ENCODE data around the gene RNGTT.
"Not testable (repeated sequence)": the region's sequence is repeated elsewhere in the genome, so short reads cannot be mapped to it uniquely, and the experiment has no call there.

Gene RNGTT

DNA sequence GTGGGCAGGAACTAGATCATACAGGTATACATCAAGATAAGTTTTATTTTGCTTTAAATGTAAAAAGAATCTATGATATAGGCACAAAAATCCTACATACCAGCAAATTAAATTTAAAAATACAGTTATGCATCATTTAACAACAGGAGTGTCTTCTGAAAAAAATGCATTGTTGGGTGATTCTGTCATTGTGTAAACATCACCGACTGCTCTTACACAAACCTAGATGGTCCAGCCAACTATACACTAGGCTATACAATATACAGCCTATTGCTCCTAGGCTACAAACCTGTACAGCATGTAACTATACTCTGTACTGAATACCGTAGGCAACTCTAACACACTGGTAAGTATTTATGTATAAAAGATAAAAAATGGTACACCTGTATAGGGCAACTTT, 139.4 kb downstream of the RNGTT start:
- DNase-seq (ENCODE audit: low read depth in 3 of 3, low spot score in 1 of 3) = no peak

DNA sequence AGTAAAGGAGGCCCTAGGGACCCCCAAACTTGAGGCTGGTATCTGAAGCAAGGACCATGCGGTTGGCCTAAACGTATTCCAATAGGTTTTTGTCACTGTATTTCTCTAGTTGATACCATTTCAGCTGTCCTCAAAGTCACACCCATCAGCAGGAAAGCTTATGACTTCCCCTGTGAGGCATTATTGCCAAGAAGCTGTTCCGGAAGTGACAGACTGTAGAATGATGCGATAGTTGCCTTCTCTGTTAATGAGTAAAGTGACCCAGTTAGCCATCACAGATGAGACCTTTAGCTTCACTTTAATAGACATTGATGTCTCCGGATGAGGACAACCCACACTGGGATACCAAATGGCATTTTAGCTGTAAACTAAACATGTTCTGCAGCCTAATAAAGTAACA, 147.9 kb downstream of the RNGTT start:
- no peak for DNase-seq (ENCODE audit: low read depth in 3 of 3, low spot score in 1 of 3)

DNA sequence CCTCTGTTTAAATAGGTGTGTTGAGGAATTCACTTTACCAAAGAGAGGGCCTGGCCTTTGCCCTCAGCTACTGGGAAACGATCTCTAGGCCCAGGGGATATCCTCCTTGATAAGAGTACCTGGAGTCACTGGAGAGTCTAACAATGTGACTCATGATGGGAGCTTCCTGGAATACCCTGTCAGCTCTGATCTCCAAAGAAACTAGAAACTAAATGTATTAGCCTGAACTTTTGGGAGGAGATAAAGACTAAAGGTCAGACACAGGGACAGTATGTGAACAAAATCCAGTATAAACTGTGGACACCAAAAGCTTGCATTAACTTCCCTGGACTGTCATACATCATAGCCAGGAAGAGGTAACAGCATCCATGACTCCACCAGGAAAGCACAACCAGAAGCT, 148.5 kb downstream of the RNGTT start:
- no peak for DNase-seq (ENCODE audit: low read depth in 3 of 3, low spot score in 1 of 3)

DNA sequence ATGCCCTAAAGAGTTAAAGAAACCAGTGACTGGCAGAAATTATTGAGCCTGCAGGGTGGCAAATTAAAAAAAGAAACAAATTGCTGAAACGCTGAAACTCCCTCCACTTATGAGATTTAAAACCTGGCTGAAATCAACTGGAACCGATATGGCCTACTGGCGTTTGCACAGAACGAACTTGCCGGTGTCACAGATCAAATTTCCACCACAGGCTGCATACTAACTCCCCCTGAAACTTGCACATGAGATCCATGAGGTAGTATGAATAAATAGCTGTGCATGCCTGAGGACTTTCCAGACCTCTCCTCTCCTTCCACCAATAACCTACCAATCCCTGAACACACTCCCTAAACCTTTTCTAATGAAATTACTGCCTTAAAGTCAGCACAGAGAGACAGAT, 150.4 kb downstream of the RNGTT start:
- DNase-seq (ENCODE audit: low read depth in 3 of 3, low spot score in 1 of 3) = no peak

DNA sequence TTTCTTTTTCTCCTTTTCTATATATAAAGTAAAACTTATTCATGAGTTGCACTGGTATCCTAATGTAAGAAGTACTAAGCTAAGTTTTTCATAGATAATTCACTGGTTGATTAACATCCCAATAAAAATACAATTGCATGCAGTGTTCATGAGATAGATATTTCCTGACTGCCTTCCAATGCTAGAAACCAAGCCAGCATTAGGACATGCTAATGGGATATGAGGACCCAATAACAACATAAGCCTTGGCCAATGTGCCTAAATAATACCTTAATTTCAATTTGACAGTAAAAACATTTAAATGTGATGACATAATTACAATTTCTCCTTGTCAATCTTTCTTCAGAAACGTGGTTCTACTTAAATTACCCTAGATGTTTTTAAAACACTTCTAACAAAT, 152.7 kb downstream of the RNGTT start:
- DNase-seq (ENCODE audit: low read depth in 3 of 3, low spot score in 1 of 3) = no peak

DNA sequence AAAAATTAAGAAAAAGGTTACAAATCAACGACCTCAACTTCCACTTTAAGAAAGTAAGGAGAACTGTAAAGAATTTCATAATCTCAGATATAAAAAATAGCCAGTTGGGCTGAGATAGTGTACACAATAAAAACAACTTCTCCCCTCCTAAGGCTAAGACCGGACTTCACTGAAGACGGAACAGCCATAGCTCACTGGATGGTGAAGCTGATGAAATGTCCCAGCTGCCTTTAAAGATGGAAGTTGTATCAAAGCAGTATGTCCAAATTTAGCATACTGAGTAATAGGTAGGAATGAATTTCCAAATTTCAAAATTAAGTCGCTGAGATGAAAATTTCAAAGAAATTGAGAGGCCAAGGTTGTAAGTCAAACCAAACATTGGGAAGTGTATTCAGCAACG, 153.3 kb downstream of the RNGTT start:
- DNase-seq (ENCODE audit: low read depth in 3 of 3, low spot score in 1 of 3) = no peak

DNA sequence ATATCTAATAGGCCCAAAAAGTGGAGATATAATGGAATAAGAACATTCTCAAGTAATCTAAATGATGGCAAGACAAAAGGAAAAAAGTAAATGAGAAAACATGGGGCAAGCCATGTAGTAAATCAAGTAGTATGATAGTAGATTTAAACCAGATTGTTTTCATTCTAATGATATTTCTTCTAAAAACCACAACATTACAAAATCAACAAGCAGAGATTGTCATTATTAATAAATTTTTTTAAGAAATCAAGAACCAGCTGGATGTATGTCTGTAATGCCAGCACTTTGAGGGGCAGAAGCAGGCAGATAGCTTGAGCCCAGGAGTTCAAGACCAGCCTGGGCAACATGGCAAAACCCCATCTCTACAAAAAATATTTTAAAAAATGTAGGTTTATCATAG, 155.0 kb downstream of the RNGTT start:
- DNase-seq (ENCODE audit: low read depth in 3 of 3, low spot score in 1 of 3) = no peak

DNA sequence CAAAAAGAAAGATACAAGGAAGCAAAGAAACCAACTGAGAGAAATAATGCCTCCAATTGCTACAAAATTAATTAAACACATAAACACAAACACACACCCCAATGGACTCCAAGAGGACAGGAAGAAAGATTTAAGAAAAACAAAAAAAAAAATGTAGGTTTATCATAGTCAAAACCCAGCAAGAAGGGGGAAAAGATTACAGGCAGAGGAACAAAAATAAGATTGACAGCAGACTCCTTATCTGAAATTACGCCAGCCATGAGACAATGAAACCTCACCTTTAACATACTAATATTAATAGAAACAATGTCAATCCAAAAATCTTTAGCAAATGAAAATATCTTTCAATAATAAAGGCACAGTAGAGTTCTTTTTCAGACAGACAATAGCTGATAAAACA, 155.8 kb downstream of the RNGTT start:
- no peak for DNase-seq (ENCODE audit: low read depth in 3 of 3, low spot score in 1 of 3)

DNA sequence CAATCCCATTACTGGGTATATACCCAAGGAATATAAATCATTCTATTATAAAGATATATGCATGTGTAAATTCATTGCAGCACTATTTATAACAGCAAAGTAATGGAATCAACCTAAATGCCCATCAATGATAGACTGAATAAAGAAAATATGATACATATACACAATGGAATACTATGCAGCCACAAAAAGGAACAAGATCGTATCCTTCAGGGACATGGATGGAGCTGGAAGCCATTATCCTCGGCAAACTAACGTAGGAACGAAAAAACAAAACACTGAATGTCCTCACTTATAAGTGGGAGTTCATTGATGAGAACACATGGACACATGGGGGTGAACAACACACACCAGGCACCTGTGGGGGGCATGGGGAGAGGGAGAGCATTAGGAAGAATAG, 156.7 kb downstream of the RNGTT start:
- DNase-seq (ENCODE audit: low read depth in 3 of 3, low spot score in 1 of 3) = no peak

DNA sequence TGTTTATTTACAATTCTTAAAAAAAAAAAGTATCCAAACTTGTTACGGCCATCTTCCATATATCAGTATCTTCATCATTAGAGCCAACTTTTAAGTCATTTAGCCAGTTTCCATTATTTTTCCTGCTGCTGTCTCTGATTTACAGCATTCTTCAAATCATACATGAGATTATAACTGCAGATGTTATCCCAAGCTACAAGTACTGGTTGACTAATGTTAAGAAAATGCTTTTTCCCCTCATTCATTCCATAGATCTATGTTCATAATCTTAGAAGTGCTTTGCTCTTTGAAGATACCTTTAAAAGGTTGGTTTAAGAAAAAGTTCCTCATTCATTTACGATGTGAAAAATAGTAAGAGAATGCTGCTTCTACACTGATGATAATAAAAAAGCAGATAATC, 158.7 kb downstream of the RNGTT start:
- DNase-seq (ENCODE audit: low read depth in 3 of 3, low spot score in 1 of 3) = no peak

DNA sequence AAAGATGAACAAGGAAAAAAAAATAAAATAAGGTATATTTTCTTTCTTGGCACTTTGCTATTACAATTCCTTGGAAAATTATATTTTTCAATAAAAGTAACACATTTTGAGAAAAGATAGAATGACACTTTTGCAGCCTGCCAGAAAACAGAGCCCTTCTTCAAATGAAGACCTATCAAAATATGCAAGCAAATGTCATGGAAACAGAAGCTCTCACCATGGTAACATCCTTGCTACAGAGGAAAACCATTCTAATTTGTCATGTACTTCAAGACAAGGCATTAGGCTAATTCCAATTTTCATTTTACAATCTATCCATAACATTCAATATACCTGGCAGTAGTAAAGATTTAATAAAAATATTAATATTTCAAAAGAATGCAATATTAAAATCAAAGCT, 177.9 kb downstream of the RNGTT start:
- no peak for DNase-seq (ENCODE audit: low read depth in 3 of 3, low spot score in 1 of 3)

DNA sequence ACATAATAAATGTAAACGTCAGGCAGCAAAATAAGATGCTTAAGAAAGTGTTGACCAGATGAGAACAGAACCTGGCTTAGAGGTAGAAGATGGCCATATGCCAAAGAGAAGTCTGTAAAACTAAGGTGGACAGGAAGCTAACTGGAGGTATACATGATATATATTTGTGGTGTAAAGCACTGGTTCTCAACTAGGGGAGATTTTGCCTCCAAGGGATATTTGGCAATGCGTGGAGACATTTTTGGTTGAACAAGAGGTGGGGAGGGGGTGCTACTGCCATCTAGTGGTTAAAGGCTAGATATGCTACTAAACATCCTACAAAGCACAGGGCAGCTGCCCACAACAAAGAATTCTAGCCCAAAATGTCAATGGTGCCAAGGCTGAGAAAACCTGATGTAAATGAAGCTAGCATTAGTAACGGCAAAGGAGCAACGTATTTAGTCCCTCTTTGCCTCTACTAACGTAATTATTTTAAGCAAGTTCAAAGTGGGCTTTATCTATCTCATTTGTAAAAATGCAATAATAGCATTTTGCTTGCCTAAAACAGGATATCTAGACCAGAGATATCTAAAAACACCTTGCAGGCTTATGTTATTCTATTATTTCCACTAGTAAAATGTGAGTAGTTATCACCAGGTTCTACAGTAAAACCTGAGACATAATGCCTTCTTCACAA, 182.6 kb downstream of the RNGTT start:
- peak in 2 of 3 donors; percentile 3 to 5 for DNase-seq (ENCODE audit: low read depth in 3 of 3, low spot score in 1 of 3)

DNA sequence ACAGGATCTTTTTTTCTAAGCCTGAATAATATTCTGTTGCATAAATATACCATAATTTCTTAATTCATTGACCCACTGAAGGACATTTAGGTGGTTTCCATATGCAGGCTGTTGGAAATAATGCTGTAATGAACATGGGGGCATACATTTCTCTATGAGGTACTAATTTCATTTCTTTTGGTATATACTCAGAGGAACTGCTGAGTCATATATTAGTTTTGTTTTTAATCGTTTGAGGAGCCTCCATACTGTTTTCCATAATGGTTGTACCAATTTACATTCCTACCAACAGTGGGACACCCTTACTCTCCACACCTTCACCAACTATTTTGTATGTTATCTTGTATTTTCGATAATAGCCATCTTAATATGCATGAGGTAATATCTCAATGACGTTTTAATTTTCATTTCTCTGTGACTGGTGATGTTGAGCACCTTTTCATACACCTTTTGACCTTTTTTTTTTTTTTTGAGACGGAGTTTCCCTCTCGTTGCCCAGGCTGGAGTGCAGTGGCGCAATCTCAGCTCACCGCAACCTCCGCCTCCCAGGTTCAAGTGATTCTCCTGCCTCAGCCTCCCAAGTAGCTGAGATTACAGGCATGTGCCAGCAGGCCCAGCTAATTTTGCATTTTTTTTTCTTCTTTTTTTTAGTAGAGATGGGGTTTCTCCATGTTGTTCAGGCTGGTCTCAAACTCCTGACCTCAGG, 187.4 kb downstream of the RNGTT start:
- DNase-seq (ENCODE audit: low read depth in 3 of 3, low spot score in 1 of 3) = no peak

DNA sequence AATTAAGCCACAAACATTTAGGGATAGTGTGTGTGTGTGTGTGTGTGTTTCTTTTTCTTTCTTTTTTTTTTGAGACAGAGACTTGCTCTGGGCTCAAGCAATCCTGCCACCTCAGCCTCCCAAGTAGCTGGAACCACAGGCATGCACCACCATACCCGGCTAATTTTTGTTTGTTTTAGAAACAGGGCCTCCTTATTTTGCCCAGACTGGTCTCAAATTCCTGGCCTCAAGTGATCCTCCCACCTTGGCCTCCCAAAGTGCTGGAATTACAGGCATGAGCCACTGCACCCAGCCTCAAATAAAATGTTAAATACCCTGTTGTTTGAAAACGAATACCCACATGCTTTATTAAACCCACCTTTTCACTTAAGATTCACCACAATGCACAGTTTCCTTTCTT, 195.3 kb downstream of the RNGTT start:
- DNase-seq (ENCODE audit: low read depth in 3 of 3, low spot score in 1 of 3) = not testable (repeated sequence)

DNA sequence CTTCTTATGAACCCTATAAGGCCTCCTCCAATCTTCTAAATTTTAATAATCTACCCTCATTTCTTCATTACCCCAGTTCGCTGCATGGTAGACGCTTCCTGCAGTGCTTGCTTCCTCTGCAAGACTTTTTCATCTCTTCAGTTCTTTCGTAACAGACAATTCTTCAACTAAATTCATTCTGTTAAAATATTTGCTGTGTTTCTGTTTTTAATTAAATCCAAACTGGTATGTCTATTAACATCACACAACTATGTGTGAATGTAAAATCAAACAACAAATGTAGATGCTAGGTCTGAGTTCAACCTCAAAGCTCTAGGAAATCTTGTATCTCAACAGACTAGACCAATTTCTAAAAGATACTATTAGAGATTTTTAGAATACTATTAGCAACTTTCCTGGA, 199.3 kb downstream of the RNGTT start:
- DNase-seq (ENCODE audit: low read depth in 3 of 3, low spot score in 1 of 3) = no peak

DNA sequence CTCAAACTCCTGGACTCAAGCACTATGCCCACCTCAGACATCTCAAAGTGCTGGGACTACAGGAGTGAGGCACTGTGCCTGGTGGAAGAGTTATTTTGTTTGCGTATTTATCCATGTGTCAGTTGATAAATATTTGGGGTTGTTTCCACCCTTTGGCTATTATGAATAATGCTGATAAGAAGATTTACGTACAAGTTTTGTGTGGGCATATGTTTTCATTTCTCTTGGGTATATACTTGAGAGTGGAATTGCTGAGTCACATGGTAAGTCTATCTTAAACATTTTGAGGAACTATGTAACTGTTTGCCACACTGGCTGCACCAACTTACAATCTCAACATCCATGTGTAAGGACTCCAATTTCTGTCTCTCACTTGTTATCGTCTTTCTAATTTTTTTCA, 200.3 kb downstream of the RNGTT start:
- DNase-seq (ENCODE audit: low read depth in 3 of 3, low spot score in 1 of 3) = no peak

DNA sequence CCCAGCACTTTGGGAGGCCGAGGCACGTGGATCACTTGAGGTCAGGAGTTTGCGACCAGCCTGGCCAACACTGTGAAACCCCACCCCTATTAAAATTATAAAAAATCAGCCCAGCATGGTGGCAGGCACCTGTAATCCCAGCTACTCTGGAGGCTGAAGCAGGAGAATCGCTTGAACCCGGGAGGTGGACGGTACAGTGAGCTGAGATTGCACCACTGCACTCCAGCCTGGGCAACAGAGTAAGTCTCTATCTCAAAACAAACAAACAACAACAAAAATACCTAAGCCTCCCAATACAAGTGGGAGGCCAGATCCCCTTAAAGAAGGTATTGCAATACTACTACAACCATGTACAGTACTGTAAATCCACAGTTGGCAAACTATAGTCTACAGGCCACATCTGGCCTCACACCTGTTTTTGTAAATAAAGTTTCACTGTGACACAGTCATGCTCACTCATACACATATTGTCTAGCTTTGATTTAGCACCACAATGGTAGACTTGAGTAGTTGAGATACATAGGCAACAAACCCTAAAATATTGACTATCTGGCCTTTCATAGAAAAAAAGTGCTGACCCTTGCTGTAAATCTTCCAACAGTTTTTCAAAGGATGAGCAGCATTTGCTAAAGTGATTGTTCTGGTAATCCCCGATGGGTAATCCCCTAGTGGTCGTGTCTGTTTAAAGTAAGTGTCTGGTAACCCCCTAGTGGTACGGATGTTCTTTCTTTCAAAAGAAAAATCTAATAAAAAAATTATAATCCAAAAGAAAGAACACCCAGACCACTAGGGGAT, 202.0 kb downstream of the RNGTT start:
- DNase-seq (ENCODE audit: low read depth in 3 of 3, low spot score in 1 of 3) = no peak

DNA sequence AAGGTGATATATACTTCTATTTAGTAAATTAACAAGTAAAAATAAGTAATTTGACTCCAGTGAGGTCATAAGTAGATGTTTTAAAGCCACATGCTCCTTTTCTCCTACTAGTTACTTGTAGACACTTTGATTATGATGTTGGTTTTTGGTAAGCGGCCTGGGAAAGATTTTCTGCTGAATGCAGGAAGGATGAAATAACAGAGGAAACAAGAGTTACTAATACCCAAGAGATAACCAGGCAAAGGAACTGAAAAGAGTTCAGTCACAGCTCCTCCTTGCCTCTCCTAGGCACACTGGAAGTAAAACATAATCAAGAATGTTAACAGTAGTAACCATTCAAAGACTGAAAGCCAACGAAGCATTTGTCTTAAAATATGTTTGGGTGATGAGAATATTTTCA, 203.3 kb downstream of the RNGTT start:
- DNase-seq (ENCODE audit: low read depth in 3 of 3, low spot score in 1 of 3) = no peak

DNA sequence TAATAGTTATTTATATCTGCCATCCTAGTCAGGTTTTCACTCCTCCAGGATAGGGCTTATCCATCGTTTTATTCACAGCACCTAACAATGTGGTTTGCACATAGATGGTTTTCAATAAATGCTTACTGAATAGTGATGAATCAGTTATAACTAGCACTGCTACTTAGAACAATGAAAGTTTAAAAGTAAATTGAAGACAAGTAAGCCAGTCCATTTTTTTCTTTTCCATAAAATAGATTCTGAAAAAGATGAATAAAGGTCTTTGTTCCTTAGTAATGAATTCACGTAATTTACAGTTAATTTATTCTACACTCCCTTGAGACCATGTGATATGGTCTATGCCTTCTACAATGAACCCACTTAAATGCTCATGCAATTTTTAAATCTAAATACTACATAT, 212.5 kb downstream of the RNGTT start:
- DNase-seq (ENCODE audit: low read depth in 3 of 3, low spot score in 1 of 3) = no peak

DNA sequence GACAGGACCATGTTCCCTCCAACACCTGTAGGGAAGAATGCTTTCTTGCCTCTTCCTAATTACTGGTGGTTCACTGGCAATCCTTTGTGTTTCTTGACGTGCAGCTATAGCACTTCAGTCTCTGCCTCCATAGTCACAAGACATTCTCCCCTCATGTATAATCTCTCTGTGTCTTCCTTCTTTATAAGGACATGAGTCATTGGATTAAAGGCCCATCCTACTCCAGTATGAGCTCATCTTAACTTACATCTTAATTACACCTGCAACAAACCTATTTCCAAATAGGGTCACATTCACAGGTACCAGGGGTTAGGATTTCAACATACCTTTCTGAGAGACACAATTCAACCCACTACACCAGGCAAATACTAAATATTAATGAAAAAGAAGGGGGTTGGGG, 213.6 kb downstream of the RNGTT start:
- no peak for DNase-seq (ENCODE audit: low read depth in 3 of 3, low spot score in 1 of 3)

DNA sequence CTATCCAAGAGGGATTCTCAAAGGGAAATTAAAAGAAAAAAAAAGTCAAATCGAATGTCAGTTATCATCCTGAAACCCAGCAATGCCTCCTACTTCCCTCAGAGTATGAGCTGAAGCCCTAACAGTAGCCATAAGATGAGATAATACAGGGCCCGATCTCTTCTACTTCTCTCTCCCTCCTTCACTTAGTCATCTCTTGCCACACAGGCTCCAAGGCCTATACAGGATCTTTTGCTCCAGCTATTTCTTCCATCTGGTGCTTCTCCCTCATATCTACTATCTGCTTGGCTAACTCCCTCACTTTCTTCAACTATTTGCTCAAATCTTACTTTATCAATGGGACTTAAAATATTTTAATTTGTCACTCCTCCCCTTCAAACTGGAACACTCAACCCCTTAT, 215.3 kb downstream of the RNGTT start:
- DNase-seq (ENCODE audit: low read depth in 3 of 3, low spot score in 1 of 3) = no peak

DNA sequence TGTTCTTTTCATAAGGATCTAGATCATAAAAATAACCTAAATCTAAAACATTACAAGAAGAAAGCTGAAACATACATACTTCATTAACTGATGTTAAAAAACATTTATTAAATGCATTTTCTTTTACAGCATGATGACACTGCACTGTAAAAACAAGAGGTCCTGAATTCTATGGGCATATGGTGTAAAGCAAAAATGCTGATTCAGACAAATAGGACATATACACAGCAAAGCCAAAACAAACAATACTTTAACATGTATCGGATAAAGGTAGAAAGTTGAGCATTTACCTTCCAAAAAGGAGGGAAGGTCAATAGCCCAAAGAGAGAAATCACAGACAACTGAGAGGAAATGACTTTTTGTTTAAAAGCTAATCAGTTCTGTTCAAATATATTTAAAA, 221.5 kb downstream of the RNGTT start:
- no peak for DNase-seq (ENCODE audit: low read depth in 3 of 3, low spot score in 1 of 3)
